Glutamatergic neuron (in vitro differentiated cells): ENCODE measurements around the gene ICAM4. TPM values are rescaled to one million over a fixed set of nuclear protein-coding genes. Genes with fewer than 3 reads are reported as not detected.

Source experiments
- DNase-seq: peaks from one replicate; pipeline ENCODE4 v3.0.0; 2022
- H3K27ac Mint-ChIP-seq: one replicate; pipeline ENCODE4 v1.8.0; 2020; ENCODE audit warnings: mild to moderate bottlenecking, mixed read lengths, inconsistent platforms; ENCODE audit not compliant: unreplicated experiment
- H3K27me3 Mint-ChIP-seq: one replicate; pipeline ENCODE4 v1.8.0; 2020; ENCODE audit warnings: mild to moderate bottlenecking, moderate library complexity, mixed read lengths, inconsistent platforms; ENCODE audit not compliant: unreplicated experiment
- H3K36me3 Mint-ChIP-seq: one replicate; pipeline ENCODE4 v1.8.0; 2020; ENCODE audit warnings: mild to moderate bottlenecking, mixed read lengths, inconsistent platforms; ENCODE audit not compliant: unreplicated experiment
- H3K4me1 Mint-ChIP-seq: one replicate; pipeline ENCODE4 v1.8.0; 2020; ENCODE audit warnings: mild to moderate bottlenecking, low read depth, mixed read lengths, inconsistent platforms; ENCODE audit not compliant: unreplicated experiment
- H3K4me3 Mint-ChIP-seq: one replicate; pipeline ENCODE4 v1.8.0; 2020; ENCODE audit warnings: mild to moderate bottlenecking, mixed read lengths, inconsistent platforms; ENCODE audit not compliant: unreplicated experiment
- H3K9me3 Mint-ChIP-seq: one replicate; pipeline ENCODE4 v1.8.0; 2020; ENCODE audit warnings: mild to moderate bottlenecking, moderate library complexity, mixed read lengths, inconsistent platforms; ENCODE audit not compliant: unreplicated experiment
- CTCF ChIP-seq: fragments of 200-600 bp; sonication (generic); IDR thresholded peaks from one replicate; pipeline ENCODE4 v1.5.0; 2021; ENCODE audit not compliant: partially characterized antibody, unreplicated experiment
- total RNA-seq: library from RNA; stranded (reverse); fragmentation: NEBNext Ultra II Directional; extraction: Animal tissue kit (Norgen Biotek cat#: 25700); gene quantifications from one replicate; pipeline ENCODE4 v1.2.1, GENCODE V29; 2021; ENCODE audit not compliant: unreplicated experiment

Gene ICAM4
- total RNA-seq, 1 donor from 2014 or later = not detected

GRCh38 chr19:10284065-10284959 lies 2.4 kb upstream of the ICAM4 start:
- Mint-ChIP-seq H3K27me3 (peaks cover 15% of the 10 kb centered on the region), H3K4me1 (no peaks in the 10 kb centered on the region), H3K9me3 (peaks cover 5% of the 10 kb centered on the region), H3K36me3 (no peaks in the 10 kb centered on the region), H3K4me3 (no peak overlapping the region), H3K27ac (no peak overlapping the region)
- TF ChIP-seq CTCF = no peak
- no peak for DNase-seq

GRCh38 chr19:10284960-10285278 lies 1.8 kb upstream of the ICAM4 start:
- Mint-ChIP-seq H3K4me3 (no peak overlapping the region), H3K4me1 (no peaks in the 10 kb centered on the region)

GRCh38 chr19:10285393-10285792 lies 1.4 kb upstream of the ICAM4 start:
- no peak for TF ChIP-seq CTCF
- H3K27me3 Mint-ChIP-seq = peaks cover 15% of the 10 kb centered on the region
- DNase-seq = no peak
- H3K4me3 Mint-ChIP-seq = no peak overlapping the region
- no peak overlapping the region for H3K27ac Mint-ChIP-seq
- peaks cover 5% of the 10 kb centered on the region for H3K9me3 Mint-ChIP-seq
- no peaks in the 10 kb centered on the region for H3K4me1 Mint-ChIP-seq
- no peaks in the 10 kb centered on the region for H3K36me3 Mint-ChIP-seq

More at GRCh38 chr19:10284960-10285278, 1.8 kb upstream of the ICAM4 start:
- TF ChIP-seq CTCF = no peak
- H3K27me3 Mint-ChIP-seq = peaks cover 13% of the 10 kb centered on the region
- no peak overlapping the region for H3K27ac Mint-ChIP-seq
- peaks cover 5% of the 10 kb centered on the region for H3K9me3 Mint-ChIP-seq
- DNase-seq = no peak
- no peaks in the 10 kb centered on the region for H3K36me3 Mint-ChIP-seq

- H3K27me3 Mint-ChIP-seq = peaks cover 31% of the 10 kb centered on the region
- peaks cover 14% of the 10 kb centered on the region for H3K9me3 Mint-ChIP-seq
- H3K36me3 Mint-ChIP-seq = no peaks in the 10 kb centered on the region
- DNase-seq = no peak
- H3K4me1 Mint-ChIP-seq = peaks cover 5% of the 10 kb centered on the region
- H3K27ac Mint-ChIP-seq = no peak overlapping the region
- H3K4me3 Mint-ChIP-seq = peak overlapping the region; percentile 31
- TF ChIP-seq CTCF = no peak
Observed at GRCh38 chr19:10288662-10289166, 2.0 kb downstream of the ICAM4 start.
